ENCODE results near the gene FAM156A. TPM values are rescaled to one million over a fixed set of nuclear protein-coding genes. Genes with fewer than 3 reads are reported as not detected.
"Not testable (repeated sequence)": the region's sequence is repeated elsewhere in the genome, so short reads cannot be mapped to it uniquely, and the experiment has no call there.

FAM156A gene
- total and polyA plus RNA-seq, 2 of the 8 experiments (the other 6 are each of a cell fraction or from before 2014, with no cell fraction given): 11.7 to 13.6 TPM

DNA sequence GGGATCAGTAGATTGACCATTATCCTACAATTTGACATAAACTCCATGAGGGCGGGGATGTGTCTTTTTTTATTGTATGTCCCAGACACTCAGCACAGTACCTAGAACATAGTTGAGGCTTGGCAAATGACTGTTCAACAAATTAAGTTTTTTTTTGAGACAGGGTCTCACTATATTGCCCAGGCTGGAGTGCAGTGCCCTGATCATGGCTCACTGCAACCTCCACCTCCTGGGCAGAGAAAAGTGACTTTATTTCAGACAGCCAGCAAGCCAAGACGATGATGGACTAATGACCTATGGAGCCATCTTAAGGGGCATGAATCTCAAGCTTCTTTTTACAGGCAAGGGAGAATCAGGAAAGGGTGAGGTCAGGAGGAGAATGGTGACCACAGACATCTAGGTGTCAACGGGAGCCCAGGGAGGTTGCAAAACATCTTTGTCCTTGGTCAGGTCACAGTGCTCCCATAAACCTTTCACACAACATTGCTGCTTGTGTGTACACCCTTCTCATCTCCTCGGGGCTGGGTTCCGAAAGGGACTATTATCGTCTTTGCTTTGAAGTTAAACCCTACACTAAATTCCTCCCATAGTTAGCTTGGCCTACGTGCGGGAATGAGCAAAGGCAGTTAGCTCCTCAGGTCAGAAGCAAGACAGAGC, 16.1 kb upstream of the FAM156A start:
- H2BK12ac ChIP-seq (ENCODE audit: low read depth, low read length); H3K4me2 ChIP-seq (ENCODE audit: insufficient read depth in 1 of 2, low read depth in 2 of 2, low read length in 2 of 2); H3K27ac ChIP-seq (ENCODE audit: low read depth, low read length); H3K23me2 ChIP-seq (ENCODE audit: low read depth, low read length); H4K8ac ChIP-seq (ENCODE audit: extremely low read depth, insufficient read depth, low read length); H2AK5ac ChIP-seq (ENCODE audit: low read depth, low read length); H3K14ac ChIP-seq (ENCODE audit: insufficient read length); H3K23ac ChIP-seq (ENCODE audit: insufficient read length); H3K36me3 ChIP-seq (ENCODE audit: control insufficient read depth in 2 of 4, insufficient read depth in 4 of 4, low read length in 3 of 4); FAIRE-seq; H2BK120ac ChIP-seq (replicated peaks; ENCODE audit: low read depth, low read length); H4K20me1 ChIP-seq (replicated peaks in 1 of 2; ENCODE audit: control insufficient read depth in 1 of 2, insufficient read depth in 2 of 2, low read length in 2 of 2); H3K18ac ChIP-seq (ENCODE audit: extremely low read depth, low read length); H3K56ac ChIP-seq (replicated peaks; ENCODE audit: insufficient read length, low read depth, low read length); H3K4me1 ChIP-seq (replicated peaks in 1 of 4; ENCODE audit: control insufficient read depth in 3 of 4, insufficient read depth in 4 of 4, low read length in 3 of 4); H3K79me1 ChIP-seq (ENCODE audit: low read depth, low read length); H2BK20ac ChIP-seq (ENCODE audit: low read length); H3K9me3 ChIP-seq (ENCODE audit: insufficient read depth in 2 of 2, low read depth in 1 of 2, low read length in 1 of 2); H2AFZ ChIP-seq (ENCODE audit: low read length); H4K5ac ChIP-seq (ENCODE audit: insufficient read length, low read depth, low read length); H3K79me2 ChIP-seq (ENCODE audit: control insufficient read depth in 1 of 2, insufficient read depth in 2 of 2, low read length in 2 of 2); H3K9ac ChIP-seq (replicated peaks in 1 of 4; ENCODE audit: extremely low read depth in 1 of 4, low read depth in 3 of 4, low read length in 3 of 4); H3K4ac ChIP-seq (replicated peaks; ENCODE audit: insufficient read length, low read depth, low read length); DNase-seq (ENCODE audit: low read depth in 1 of 2, low spot score in 2 of 2); H3K4me3 ChIP-seq (ENCODE audit: extremely low read depth in 1 of 4, insufficient read depth in 2 of 4, low read depth in 3 of 4, low read length in 4 of 4); H2BK15ac ChIP-seq (ENCODE audit: low read length); H4K91ac ChIP-seq (replicated peaks; ENCODE audit: insufficient read length, low read length); H3K27me3 ChIP-seq (replicated peaks in 1 of 4; ENCODE audit: control insufficient read depth in 3 of 4, extremely low read depth in 1 of 4, insufficient read depth in 3 of 4, low read length in 3 of 4); H2BK5ac ChIP-seq (ENCODE audit: low read depth, low read length): not testable (repeated sequence)
- 86% methylated on average over 6 of the region's 8 CpGs; no CpG with 5 or more reads in 1 of the 2 experiments for WGBS, 2 experiments (ENCODE audit: extremely low coverage in 1 of 2, insufficient coverage in 1 of 2, insufficient read length in 1 of 2, insufficient replicate concordance in 2 of 2, low coverage in 1 of 2, low lambda C conversion rate in 2 of 2, missing lambda C conversion rate in 1 of 2)
- ChIA-PET CTCF (ENCODE audit: partially characterized antibody) (interaction anchor here (0.5 to 1.5 kb wide), 3 partner anchors 9 to 21 kb away, joined by 3 to 9 read pairs (median 4); no protein-coding TSS in a partner anchor), POLR2A (ENCODE audit: partially characterized antibody) (interaction anchor here (1.2 kb wide), 1 partner anchor 25 kb away, joined by 3 read pairs; no protein-coding TSS in a partner anchor)

- H3K14ac ChIP-seq (ENCODE audit: insufficient read length); POLR2A ChIA-PET (ENCODE audit: partially characterized antibody); H3K9ac ChIP-seq (replicated peaks in 1 of 4; ENCODE audit: extremely low read depth in 1 of 4, low read depth in 3 of 4, low read length in 3 of 4); H3K27me3 ChIP-seq (replicated peaks in 1 of 4; ENCODE audit: control insufficient read depth in 3 of 4, extremely low read depth in 1 of 4, insufficient read depth in 3 of 4, low read length in 3 of 4); H2BK20ac ChIP-seq (ENCODE audit: low read length); H4K8ac ChIP-seq (ENCODE audit: extremely low read depth, insufficient read depth, low read length); H3K18ac ChIP-seq (ENCODE audit: extremely low read depth, low read length); H2AFZ ChIP-seq (ENCODE audit: low read length); H2BK12ac ChIP-seq (ENCODE audit: low read depth, low read length); H3K56ac ChIP-seq (replicated peaks; ENCODE audit: insufficient read length, low read depth, low read length); H2BK15ac ChIP-seq (ENCODE audit: low read length); H3K23ac ChIP-seq (ENCODE audit: insufficient read length); H4K91ac ChIP-seq (replicated peaks; ENCODE audit: insufficient read length, low read length); H3K79me2 ChIP-seq (ENCODE audit: control insufficient read depth in 1 of 2, insufficient read depth in 2 of 2, low read length in 2 of 2); DNase-seq (ENCODE audit: low read depth in 1 of 2, low spot score in 2 of 2); H3K4me1 ChIP-seq (replicated peaks in 1 of 4; ENCODE audit: control insufficient read depth in 3 of 4, insufficient read depth in 4 of 4, low read length in 3 of 4); H3K23me2 ChIP-seq (ENCODE audit: low read depth, low read length); H3K4ac ChIP-seq (replicated peaks; ENCODE audit: insufficient read length, low read depth, low read length); CTCF ChIA-PET (ENCODE audit: partially characterized antibody); H2AK5ac ChIP-seq (ENCODE audit: low read depth, low read length); H3K79me1 ChIP-seq (ENCODE audit: low read depth, low read length); H3K36me3 ChIP-seq (ENCODE audit: control insufficient read depth in 2 of 4, insufficient read depth in 4 of 4, low read length in 3 of 4); H3K4me3 ChIP-seq (ENCODE audit: extremely low read depth in 1 of 4, insufficient read depth in 2 of 4, low read depth in 3 of 4, low read length in 4 of 4); H4K5ac ChIP-seq (ENCODE audit: insufficient read length, low read depth, low read length); H4K20me1 ChIP-seq (replicated peaks in 1 of 2; ENCODE audit: control insufficient read depth in 1 of 2, insufficient read depth in 2 of 2, low read length in 2 of 2); H3K9me3 ChIP-seq (ENCODE audit: insufficient read depth in 2 of 2, low read depth in 1 of 2, low read length in 1 of 2); FAIRE-seq; H3K27ac ChIP-seq (ENCODE audit: low read depth, low read length); H2BK5ac ChIP-seq (ENCODE audit: low read depth, low read length); H2BK120ac ChIP-seq (replicated peaks; ENCODE audit: low read depth, low read length); H3K4me2 ChIP-seq (ENCODE audit: insufficient read depth in 1 of 2, low read depth in 2 of 2, low read length in 2 of 2): not testable (repeated sequence)
- no CpG with 5 or more reads among the region's 10 CpGs for WGBS, 2 experiments (ENCODE audit: extremely low coverage in 1 of 2, insufficient coverage in 1 of 2, insufficient read length in 1 of 2, insufficient replicate concordance in 2 of 2, low coverage in 1 of 2, low lambda C conversion rate in 2 of 2, missing lambda C conversion rate in 1 of 2)
These were observed 9.6 kb upstream of the FAM156A start for GRCh38 chrX:52967922-52968321.
